Effector CD4-positive, alpha-beta T cell (primary cell): Measurements from ENCODE around the gene FAM151A.
"Not testable (repeated sequence)": the region's sequence is repeated elsewhere in the genome, so short reads cannot be mapped to it uniquely, and the experiment has no call there.

Source experiments
- DNase-seq: peaks from one replicate; pipeline ENCODE4 v3.0.0-alpha.2; 2020

The FAM151A gene

GRCh38 chr1:54636461-54637446 is 13.4 kb upstream of the FAM151A start:
- DNase-seq = not testable (repeated sequence)

DNA sequence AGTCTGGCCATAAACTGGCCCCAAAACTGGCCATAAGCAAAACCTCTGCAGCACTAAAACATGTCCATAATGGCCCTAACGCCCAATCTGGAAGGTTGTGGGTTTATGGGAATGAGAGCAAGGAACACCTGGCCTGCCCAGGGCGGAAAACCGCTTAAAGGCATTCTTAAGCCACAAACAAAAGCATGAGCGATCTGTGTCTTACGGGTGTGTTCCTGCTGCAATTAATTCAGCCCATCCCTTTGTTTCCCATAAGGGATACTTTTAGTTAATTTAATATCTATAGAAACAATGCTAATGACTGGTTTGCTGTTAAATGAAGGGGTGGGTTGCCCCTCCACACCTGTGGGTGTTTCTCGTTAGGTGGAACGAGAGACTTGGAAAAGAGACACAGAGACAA is 12.5 kb upstream of the FAM151A start:
- DNase-seq = not testable (repeated sequence)

DNA sequence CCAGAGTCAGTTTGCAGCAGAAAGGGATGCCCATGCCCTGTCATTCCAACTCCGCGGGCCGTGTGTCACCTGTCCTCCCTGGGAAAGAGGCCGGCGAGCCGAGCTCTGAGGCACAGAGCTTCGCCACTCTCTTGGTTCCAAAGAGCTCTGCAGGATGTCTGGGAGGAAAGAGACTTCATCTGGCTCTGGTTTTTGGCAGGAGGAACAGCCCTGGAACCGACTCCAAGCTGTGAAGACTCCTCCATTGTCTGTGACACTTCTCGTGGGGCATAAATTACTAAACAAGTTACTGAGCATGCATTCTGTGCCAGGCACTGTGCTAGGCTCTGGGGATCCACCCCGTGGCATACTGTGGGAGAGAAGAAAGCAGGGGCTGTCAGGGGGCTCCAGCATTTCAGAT is 3.9 kb upstream of the FAM151A start:
- DNase-seq = no peak

DNA sequence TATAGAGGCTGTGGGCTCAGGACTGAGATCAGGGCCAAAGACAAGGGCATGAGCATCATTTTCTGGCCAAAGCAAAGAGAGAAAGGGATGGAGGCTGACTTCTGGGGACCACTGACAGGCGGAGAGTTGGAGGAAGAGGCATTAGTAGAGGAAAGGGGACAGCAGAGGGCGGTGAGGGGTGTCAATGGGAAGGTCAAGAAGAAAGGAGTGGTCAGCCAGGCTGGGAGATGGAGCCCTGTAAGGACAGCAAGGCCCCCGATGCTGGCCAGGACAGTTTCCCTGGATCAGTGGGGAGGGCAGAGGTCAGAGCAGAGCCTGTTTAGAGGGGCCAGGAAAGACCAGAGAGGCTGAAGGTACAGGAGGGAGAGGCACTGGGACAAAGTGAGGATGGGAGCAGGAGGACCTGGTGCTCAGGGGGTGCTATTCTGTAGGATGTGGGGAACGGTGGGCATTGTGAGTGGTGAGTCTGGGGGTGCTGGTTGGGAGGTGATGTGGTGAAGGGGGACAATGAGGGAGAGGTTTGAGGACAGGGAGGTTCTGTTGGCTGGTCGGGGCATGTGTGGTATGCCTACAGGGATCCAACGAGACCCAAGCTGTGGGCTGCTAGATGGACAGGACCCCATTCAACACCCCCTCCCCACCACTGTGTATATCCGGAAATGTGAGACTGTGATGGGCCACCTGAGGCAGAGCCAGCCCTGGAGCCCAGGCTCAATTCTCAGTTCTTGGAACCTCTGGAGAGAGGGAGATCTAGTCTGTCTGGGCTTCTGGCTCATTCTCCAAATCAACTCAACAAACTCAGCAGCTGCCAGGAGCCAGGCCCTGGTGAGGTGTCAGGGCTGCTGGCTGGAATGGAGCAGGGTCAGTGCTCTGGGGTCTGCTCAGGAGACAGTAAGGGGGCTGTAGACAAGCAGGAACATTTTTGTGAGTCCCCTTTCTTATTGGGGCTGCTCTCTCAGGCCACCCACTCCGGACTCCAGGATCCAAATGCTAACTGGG is 1.4 kb upstream of the FAM151A start:
- no peak for DNase-seq

GRCh38 chr1:54619749-54620148 is 3.6 kb downstream of the FAM151A start:
- no peak for DNase-seq

DNA sequence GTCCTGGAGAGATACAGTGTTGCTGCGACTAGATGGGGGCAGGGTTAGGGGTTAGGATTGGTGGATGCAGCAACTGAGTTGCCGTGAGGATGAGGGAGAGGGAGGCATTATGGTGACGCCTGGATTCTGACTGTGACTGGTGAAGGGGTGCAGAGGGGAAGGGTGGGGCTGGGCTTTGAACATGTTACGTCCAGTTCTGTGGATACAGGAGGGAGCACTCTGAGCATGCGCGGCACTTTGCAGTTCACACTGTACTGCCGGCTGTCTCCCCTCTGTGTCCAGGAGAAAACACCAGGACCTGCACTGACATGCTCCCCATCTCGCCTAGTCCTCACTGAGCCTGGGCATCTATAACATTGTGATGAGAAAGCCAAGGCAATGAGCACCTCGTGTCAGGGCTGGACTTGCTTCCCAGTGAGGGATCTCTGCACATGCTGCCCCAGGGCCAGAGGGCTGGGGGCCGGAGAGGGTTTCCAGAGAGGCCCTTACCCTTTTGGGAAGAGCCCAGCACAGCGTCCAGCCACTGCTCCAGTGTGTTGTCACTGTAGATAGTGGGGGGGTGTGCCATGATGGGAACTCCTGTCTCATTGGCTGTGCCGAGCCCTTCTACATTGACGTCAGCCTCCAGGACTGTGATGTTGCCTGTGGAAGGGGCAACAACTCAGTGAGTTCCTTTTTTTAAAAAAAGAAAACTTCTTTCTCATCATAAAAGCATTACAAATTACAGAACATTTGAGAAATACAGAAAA is 7.6 kb downstream of the FAM151A start:
- no peak for DNase-seq

DNA sequence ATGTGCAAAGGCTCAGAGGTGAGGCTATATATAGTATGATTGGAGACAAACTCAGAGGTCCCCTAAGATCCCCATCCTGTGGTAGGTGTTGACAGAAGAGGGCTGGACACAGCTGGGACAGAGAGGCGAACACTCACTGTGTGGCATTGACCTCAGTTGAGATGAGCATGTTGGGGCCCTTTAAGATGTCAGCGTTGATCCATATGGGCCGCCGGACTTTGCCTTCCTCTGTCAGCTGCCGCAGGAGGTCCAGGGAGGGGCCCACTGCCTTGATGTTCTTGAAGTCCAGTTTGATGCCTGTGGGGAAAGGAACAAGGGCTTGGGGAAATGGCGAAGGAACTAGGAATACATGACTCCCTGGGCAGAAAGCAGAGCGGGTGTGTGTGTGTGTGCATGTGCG is 8.8 kb downstream of the FAM151A start:
- DNase-seq = no peak

DNA sequence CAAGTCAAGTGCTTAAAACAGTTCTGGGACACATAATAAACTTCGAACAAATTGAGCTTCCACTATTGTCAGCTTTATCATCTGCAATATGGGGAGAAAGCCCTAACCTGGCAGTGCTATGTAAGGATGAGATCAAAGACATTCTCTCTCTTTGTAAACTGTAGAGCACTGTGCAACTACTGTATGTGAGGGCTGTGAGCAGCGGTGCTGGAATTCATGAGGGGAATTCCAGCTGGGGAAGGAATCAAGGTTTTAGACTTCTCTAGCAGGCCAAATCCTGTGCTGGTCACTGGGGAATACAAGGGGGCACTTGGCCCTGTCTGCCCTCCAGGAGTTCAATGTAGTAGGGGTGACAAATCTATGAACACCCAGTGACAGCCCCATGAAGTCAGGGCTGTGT is 9.3 kb downstream of the FAM151A start:
- no peak for DNase-seq

DNA sequence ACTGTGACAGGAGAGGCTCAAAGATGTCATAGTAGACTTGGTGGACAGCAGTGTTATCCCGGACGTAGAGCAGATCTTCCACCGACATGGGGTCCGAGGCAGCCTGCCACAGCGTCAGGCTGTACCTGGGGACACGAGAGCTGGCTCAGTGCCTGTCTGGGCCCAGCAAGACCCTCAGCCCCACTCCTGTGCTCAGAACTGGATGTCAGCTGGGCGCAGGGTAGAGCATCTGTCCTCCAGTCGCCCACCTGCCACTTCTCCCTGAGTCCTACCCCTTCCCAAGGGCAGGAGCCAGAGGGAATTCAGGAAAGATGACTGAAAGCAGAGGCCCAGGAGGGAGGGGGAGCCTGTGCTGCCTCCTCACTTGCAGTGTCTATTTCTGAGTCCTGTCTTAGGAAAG is 11.7 kb downstream of the FAM151A start:
- no peak for DNase-seq

DNA sequence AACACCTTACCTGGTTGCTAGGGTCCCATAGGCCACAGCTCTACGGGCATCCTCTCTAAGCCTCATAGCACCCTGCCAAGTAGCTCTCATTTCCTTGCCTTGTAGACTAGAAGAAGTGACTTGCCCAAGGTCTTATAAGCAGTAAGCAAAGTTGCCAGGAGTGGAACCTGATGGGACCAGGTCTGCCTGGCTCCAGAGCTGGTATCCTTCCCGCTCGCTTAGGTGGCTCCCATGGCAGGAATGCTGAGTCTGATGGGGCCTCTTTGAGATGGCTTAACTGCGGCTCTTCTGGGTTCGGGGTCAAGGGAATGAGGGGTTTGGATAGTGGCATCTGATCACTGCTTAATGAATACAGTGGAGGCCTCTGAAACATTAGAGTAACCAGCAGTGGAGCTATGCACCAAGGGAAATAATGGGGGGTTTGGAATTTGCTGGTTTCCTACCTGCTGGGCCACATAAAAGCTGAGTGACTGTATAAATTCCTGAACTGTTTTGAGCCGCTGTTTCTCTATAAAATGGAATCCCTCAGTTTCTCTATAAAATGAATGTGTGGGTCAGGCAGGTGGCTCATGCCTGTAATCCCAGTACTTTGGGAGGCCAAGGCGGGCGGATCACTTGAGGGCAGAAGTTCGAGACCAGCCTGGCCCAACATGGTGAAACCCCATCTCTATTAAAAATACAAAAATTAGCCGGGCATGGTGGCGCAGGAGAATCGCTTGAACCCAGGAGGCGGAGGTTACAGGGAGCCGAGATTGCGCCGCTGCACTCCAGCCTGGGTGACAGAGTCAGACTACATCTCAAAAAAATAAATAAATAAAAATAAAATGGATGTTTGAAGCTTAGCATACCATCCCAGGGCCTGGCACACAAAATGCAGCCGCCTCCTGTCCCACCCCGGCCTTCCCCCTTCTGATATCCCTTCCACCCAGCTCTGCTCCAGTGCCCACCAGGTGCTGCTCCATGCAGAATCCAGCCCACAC is 12.4 kb downstream of the FAM151A start:
- DNase-seq = no peak

- no peak for DNase-seq
These were observed 13.3 kb downstream of the FAM151A start for GRCh38 chr1:54610048-54610447.

DNA sequence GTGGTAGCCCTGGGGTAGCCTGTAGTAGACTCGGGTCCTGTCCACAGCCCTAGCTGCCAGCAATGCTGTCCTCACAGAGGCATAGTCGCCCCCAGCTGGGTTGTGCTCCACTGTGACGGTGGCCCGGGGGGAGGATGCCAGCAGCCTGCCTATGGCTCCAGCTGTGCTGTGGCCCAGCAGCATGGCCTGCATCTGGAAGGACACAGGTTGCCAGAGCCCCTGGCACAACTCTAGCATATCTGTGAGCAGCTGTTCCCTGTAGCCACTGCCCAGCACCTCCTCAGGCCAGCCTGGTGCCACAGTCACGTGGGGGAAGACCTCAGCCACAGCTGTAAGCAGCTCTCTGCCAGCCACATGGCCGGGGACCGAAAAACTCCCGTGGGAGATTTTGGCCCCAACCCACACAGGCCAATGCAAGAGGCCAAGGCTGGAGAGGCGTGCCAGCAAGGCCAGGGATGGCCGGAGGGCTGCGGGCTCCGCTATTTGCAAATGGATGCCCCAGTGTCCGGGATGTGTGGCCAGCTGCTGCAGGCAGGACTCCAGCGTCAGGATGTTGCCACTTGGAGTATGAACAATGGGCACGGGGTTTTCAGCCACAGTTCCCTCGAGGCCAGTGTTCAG is 13.9 kb downstream of the FAM151A start:
- DNase-seq = no peak

DNA sequence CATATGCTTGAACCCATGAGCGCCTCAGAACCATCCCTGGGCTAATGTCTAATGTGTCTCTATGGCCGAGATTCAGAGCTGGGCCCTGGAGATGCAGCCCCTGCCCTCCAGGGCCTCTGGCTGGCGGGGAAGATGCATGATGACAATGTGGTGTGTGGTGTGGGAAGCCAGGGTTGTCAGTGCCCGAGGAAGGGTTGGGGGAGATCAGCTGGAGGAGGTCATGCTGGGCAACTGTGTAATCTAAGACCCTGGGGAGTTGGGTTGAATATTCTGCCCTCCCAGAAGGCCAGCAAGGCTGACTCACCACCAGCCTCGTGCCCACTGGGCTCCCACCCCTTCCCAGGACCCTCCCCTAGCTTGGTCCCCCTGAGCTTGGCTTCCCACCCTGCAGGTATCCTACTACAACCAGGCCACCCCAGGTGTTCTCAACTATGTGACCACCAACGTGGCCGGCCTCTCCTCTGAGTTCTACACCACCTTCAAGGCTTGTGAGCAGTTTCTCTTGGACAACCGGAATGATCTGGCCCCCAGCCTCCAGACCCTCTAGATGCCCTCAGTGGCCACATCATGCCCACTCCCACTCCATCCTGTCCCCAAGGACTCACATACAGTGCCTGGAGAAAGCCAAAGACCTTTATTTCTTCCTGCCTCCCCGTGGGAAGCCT is 14.6 kb downstream of the FAM151A start:
- no peak for DNase-seq

- no peak for DNase-seq
These were observed 15.3 kb downstream of the FAM151A start for GRCh38 chr1:54607821-54608565.

GRCh38 chr1:54606990-54607325 is 16.4 kb downstream of the FAM151A start:
- DNase-seq = no peak

GRCh38 chr1:54606096-54606989 is 17.0 kb downstream of the FAM151A start:
- DNase-seq = no peak

DNA sequence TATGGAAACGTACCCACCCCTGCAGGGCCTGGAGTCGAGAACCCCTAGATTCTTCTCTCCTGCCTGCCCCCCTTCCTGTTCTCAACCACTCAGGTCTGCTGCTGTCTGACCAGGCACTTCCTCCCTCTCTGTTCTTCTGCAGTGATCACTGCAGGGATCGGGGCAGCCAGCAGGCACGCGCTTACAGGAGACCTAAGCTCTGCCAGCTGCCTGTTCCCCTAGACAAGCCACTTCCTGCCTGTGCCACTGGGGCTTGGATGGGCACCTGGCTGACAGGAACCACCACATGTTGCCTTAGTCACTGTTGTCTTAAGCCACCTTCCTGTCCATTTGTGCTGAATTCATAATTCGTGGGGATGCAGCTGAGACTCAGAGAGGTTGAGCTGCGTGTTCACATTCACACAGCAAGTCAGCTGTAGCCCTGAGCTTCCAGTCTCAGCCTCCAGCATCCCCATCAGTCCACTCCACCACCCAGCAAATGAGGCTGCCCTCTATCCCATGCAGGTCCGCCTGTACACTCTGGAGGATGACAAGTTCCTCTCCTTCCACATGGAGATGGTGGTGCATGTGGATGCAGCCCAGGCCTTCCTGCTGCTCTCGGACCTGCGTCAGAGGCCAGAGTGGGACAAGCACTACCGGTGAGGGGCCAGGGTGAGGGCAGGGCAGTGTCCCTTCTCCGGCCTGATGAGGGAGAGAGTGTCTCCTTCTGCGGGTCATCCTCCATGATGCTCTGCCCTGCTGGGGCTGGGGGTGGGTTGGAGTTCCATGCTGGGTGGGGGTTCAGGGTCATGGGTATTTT is 18.6 kb downstream of the FAM151A start:
- DNase-seq = no peak

DNA sequence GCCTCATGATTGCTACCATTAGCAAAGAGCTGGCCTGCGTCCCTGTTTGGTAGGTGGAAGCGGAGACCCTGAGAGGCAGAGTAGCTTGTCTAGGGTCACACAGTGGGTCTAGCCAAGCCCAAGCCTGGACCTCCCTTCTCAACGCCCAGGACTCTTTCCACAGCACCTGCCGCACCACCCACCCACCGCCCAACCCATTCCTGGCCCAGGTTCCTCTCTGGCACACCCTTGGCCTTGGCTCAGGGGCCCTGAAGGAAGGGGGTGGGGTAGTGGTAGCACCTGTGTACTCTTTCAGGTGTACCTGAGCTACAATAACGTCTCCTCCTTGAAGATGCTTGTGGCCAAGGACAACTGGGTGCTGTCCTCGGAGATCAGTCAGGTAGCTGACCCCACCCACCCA is 19.3 kb downstream of the FAM151A start:
- no peak for DNase-seq
